GM12801 (cell line): Measurements from ENCODE around the gene ZFYVE28.

Experiments
- TF ChIP-seq, protein P1 (sequence below): IDR thresholded peaks from one replicate; pipeline ENCODE4 v1.5.1; 2011; ENCODE audit warnings: control low read depth; ENCODE audit not compliant: insufficient read length; ENCODE audit errors: extremely low read depth

ZFYVE28 gene

GRCh38 chr4:2386717-2387116 is 31.7 kb downstream of the ZFYVE28 start:
- TF ChIP-seq, protein P1, sequence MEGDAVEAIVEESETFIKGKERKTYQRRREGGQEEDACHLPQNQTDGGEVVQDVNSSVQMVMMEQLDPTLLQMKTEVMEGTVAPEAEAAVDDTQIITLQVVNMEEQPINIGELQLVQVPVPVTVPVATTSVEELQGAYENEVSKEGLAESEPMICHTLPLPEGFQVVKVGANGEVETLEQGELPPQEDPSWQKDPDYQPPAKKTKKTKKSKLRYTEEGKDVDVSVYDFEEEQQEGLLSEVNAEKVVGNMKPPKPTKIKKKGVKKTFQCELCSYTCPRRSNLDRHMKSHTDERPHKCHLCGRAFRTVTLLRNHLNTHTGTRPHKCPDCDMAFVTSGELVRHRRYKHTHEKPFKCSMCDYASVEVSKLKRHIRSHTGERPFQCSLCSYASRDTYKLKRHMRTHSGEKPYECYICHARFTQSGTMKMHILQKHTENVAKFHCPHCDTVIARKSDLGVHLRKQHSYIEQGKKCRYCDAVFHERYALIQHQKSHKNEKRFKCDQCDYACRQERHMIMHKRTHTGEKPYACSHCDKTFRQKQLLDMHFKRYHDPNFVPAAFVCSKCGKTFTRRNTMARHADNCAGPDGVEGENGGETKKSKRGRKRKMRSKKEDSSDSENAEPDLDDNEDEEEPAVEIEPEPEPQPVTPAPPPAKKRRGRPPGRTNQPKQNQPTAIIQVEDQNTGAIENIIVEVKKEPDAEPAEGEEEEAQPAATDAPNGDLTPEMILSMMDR: no peak

DNA sequence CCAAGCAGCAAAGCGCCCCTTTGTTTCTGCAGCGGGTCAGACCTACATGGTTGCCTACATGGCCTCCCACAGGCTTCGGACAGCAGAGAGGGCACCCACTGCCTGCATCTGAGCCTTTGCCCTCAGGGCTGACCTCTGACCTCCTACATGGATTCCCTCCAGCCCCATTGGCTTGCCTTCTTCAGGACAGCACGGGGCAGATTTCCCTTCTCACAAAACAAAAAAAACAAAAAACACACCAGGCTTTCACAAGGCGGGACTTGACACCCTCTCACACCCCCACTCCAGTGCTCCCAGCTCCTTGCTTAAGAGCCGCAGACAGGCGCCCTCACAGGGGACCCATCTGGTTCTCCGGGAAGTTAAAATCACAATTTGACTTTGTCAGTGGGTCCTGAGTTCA is 32.9 kb downstream of the ZFYVE28 start:
- TF ChIP-seq, protein P1: no peak

DNA sequence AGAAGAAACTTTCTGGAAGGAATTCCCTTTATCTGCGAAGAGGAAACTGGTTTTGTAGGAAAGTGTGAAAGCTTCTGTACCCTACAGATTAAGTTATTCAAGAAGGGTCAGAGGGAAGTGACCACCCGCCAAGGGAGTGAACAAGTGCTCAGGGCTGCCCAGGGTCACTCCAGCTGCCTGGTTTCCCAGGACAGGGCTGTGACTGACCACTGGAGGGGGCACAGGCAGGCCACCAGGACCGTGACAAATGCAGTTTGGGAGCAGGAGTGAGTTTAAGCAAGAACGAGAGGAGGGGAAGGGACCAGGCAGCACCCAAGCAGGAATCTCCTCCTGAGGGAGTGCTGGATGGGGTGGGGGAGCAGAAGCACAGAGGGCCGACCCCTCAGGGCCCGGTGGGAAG is 34.2 kb downstream of the ZFYVE28 start:
- TF ChIP-seq, protein P1: no peak

- TF ChIP-seq, protein P1: no peak
These were observed 34.7 kb downstream of the ZFYVE28 start for GRCh38 chr4:2383760-2384159.

DNA sequence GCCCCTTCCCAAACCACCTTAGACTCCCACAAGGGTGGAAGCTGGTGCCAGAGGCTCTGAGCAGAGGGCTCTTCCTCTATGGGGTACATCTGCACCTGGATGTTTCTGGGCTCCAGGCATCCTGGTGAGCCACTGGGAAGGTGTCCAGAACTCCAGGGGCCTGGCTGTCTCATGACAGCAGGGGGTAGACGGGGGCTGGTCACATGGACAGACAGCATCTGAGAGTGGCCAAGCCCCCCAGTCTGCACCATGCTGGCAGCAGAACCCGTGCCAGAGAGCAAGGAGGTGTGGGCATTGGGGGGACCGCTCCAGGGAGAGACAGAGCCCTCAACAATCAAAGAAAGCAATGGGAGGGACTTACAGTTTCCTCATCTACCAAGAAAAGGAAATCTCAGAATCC is 39.5 kb downstream of the ZFYVE28 start:
- TF ChIP-seq, protein P1: no peak

DNA sequence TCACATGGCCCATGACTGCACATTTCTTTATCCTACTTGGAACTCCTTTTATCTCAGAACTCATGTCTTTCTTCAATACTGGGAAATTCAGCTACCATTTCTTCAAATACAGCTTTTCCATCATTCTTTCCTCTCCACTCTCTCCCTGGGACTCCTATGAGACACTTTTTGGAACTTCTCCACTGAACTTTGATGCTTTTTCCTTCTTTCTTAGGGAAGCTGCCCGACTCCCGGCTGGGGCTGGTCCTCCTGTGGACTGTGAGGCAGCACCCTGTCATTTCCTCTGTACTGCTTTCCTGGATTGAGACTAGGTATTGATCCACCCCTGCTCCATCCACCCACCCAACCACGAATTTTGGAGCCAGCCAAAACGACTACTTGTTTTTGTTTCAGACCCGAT is 40.0 kb downstream of the ZFYVE28 start:
- TF ChIP-seq, protein P1: no peak

- TF ChIP-seq, protein P1: no peak
These were observed 41.2 kb downstream of the ZFYVE28 start for GRCh38 chr4:2377241-2377640.

GRCh38 chr4:2375427-2375826 is 43.0 kb downstream of the ZFYVE28 start:
- TF ChIP-seq, protein P1: no peak
